Activated T-cell treated with anti-CD3 and anti-CD28 coated beads, Interleukin-2, amount 50 U/mL, for 1 hour (primary cell): ENCODE results near the gene JMJD4.

Experiments used
- DNase-seq: peaks from one replicate; pipeline ENCODE4 v3.0.0-alpha.2; 2020

JMJD4 gene, protein sequence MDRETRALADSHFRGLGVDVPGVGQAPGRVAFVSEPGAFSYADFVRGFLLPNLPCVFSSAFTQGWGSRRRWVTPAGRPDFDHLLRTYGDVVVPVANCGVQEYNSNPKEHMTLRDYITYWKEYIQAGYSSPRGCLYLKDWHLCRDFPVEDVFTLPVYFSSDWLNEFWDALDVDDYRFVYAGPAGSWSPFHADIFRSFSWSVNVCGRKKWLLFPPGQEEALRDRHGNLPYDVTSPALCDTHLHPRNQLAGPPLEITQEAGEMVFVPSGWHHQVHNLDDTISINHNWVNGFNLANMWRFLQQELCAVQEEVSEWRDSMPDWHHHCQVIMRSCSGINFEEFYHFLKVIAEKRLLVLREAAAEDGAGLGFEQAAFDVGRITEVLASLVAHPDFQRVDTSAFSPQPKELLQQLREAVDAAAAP

GRCh38 chr1:227734856-227735538 is at the start of gene JMJD4, which contains the start of gene SNAP47:
Gene JMJD4, minus strand, starts transcription at chr1:227735302. Its CDS starts 29 bp downstream, at chr1:227735273.
Gene SNAP47, plus strand, starts transcription at chr1:227735435. Its CDS starts 12,302 bp downstream, at chr1:227747737.
- DNase-seq = peak; percentile 97

GRCh38 chr1:227782226-227782625 is 47.1 kb upstream of the JMJD4 start:
- no peak for DNase-seq

- no peak for DNase-seq
Measured at GRCh38 chr1:227781314-227781930, 46.3 kb upstream of the JMJD4 start.

GRCh38 chr1:227780101-227781044 is 45.3 kb upstream of the JMJD4 start:
- DNase-seq = no peak

- DNase-seq = no peak
Measured at GRCh38 chr1:227779685-227780084, 44.6 kb upstream of the JMJD4 start.

- no peak for DNase-seq
Measured at GRCh38 chr1:227779021-227779441, 43.9 kb upstream of the JMJD4 start.

DNA sequence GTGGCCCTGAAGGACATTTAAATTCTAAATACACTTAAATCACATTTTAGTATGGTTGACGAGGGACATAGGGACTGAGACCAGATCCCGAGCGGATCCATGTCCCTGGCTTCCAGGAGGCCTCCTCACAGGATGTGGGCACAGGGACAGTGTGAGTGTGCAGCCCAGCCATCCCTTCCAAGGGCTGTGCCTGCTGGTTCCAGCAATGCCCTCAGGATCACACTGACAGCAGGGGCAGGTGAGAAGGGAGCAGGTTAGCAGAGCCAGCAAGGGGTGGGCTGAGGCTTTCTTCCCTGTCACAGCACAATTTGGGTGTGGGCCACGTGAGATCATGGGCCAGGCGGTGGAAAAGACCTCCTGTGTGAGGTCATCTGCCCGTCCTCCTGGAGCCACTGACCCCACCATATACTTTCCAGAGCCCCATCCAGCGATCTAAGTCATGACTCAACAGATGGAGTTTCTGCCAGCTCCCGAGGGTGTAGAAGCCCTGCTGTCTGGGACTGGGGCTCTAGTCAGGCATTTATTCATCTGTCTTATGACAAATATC is 43.4 kb upstream of the JMJD4 start:
- DNase-seq = no peak

DNA sequence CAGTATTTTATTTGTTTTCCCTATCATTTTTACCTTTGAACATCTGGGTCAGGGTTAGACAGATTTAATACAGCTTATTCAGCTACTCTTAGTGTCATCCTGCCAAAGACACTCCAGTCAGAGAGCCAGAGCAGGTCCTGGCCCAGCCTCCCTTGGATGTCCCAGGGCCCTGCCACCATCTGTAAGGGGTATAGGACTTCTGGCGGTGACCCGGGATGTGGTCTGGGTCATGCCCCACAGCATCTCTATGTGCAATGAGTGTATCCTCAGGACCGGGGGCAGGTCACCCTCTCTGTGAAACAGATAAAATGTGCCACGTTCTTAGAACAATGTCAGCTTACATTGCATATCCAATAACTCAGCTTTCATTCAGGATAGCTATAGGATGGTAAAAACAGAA is 42.5 kb upstream of the JMJD4 start:
- no peak for DNase-seq

GRCh38 chr1:227777156-227777555 is 42.1 kb upstream of the JMJD4 start:
- DNase-seq = no peak

GRCh38 chr1:227776331-227776771 is 41.2 kb upstream of the JMJD4 start:
- no peak for DNase-seq

- no peak for DNase-seq
Measured at GRCh38 chr1:227775841-227776240, 40.7 kb upstream of the JMJD4 start.

DNA sequence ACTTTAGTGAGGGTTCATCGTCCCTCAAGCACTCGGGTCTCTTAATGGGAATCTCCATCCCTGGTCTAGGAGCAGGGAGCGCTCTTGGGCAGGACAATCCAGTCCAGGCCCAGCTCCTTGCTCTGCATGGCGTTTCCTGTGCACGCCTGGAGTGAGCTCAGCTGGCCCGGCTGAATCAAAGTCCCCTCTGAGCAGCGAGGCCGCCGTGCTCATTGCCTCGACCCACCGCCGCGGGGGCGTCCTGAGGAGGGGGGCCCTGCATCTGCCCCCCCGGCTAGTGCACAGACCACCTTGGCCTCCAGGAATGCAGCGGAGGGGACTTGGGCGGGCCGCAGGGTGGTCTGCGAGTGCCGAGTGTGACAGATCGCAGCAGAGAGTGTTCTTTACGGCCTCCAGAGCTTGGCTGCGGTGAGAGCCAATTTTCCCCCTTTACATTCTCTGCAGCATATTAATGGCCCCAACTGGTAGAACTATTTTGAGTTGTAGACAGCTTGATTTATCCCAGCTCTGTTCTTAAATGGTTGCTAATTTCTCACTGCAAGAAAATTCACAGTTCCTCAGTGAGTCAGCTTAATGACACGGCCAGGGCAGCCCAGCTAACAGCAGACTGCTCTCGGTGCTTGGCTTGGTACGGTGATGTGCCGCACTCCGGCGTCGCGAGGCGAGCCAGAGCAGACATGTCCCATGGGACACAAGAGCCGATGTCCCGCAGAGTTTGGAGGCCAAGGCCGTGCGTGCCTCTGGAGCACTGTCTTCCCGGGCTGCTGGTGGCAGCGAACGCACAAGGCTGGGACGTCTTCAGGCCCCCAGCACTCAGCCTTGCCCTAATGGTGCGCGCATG is 39.9 kb upstream of the JMJD4 start:
- DNase-seq = no peak

DNA sequence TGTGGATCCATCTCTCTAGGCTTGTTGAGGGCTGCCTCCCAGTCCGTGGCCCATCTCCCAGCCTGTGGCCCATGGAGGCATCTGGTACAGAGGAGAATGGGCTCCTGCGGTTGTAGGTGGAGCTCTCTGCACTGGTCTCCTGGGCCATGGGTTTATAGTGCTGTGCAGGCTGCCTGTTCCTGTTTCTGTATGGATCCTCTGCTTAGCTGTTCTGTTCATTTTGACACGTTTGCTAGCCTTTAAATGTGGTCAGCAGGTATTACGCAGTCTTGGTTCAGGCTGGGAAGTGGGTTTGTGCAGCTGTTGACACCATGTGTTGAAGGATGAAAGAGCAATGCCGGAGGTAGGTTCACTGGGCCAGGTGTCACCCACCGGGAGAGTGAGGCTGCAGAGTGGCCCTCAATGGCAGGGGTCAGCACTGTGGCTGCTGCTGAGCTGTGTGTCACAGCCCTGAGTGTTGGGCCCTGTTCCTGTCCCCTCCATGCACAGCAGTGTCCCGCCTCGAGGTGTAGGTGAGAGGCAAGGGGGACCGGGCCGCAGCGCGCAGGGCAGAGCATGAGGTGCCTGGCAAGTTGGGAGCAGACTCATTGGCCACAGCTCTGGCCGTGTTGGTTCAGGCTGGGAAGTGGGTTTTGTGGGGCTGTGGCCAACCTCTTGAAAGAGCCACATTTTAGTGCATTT is 39.1 kb upstream of the JMJD4 start:
- no peak for DNase-seq

DNA sequence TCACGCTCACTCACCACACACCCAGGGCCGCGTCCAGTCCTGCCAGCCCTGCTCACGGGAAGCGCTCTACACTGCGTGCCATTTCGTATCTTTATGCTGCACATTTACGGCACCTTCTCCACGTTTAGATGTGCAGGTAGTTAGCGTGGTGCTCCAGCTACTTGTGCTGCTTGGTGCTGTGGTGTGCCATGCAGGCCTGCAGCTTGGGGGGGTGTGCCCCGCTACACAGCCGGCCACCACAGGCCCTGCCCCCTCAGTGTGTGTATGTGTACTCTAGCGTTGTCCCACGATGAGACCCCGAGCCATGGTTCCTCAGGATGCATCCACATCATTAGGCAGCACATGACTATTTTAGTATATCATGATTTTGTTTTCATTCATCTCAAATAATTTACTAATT is 38.5 kb upstream of the JMJD4 start:
- DNase-seq = no peak

DNA sequence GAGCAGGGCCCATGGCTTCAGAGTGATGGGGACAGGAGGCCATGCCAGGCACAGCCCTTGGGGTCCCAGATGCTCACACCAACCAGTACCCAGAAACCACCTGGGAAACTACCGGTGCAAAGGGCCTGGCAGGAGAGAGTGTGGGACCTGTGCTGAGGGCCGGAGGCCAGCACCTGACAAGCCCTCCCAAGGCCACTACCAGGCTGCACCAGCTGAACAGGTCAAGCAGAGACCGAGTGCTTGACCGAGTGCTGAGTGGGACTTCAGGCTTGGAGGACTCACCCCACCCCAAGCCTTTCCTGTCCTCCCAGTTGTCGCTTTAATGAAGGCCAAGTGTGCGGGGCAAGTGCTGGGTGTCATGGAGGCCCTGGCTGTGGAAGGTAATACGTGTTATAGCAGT is 36.7 kb upstream of the JMJD4 start:
- no peak for DNase-seq

- no peak for DNase-seq
Measured at GRCh38 chr1:227771326-227771725, 36.2 kb upstream of the JMJD4 start.

GRCh38 chr1:227770812-227771211 is 35.7 kb upstream of the JMJD4 start:
- no peak for DNase-seq

GRCh38 chr1:227769936-227770494 is 34.9 kb upstream of the JMJD4 start:
- DNase-seq = no peak

- DNase-seq = no peak
Measured at GRCh38 chr1:227769047-227769935, 34.2 kb upstream of the JMJD4 start.
